Testis (tissue), 2 donors: ENCODE data around the gene HSPG2.
"Not testable (repeated sequence)": the region's sequence is repeated elsewhere in the genome, so short reads cannot be mapped to it uniquely, and the experiment has no call there.

Experiments used
- CTCF ChIP-seq, 3 experiments: fragments of 450-650 bp in 2 of 3; fragments of 200-600 bp in 1 of 3; sonication (generic) in 1 of 3; IDR thresholded peaks; one replicate each; pipeline ENCODE4 v1.5.1; 2016 to 2019; ENCODE audit warnings: antibody characterized with exemption in 3 of 3, mild to moderate bottlenecking in 2 of 3, moderate library complexity in 1 of 3
- POLR2A ChIP-seq: fragments of 450-650 bp; IDR thresholded peaks from one replicate; pipeline ENCODE4 v1.6.1; 2017; ENCODE audit warnings: antibody characterized with exemption, mild to moderate bottlenecking, moderate library complexity

GRCh38 chr1:21776925-21777324 is 160.2 kb downstream of the HSPG2 start:
- TF ChIP-seq CTCF (IDR thresholded peaks at IDR 0.05); POLR2A: not testable (repeated sequence)
